ENCODE data around the gene FAM83G. TPM values are rescaled to one million over a fixed set of nuclear protein-coding genes. Genes with fewer than 3 reads are reported as not detected.
A peak's percentile ranks its signal among the peaks of the same experiment; 100 is the strongest.

The FAM83G gene
- total RNA-seq, 2 donors from 2014 or later = 24.4 to 24.8 TPM

GRCh38 chr17:18976201-18976600 lies 28.4 kb downstream of the FAM83G start:
- H3K27ac ChIP-seq = peak overlapping the region; percentile 44
- H3K36me3 ChIP-seq = no peaks in the 10 kb centered on the region
- TF ChIP-seq CTCF (IDR thresholded peaks at IDR 0.05) = no peak
- no peak for DNase-seq
- no peaks in the 10 kb centered on the region for H3K9me3 ChIP-seq
- H3K4me3 ChIP-seq = no peak overlapping the region
- peak overlapping the region in 1 of 2 donors; percentile 68 for H3K9ac ChIP-seq (ENCODE audit: low read depth in 2 of 2, low read length in 2 of 2)
- no peaks in the 10 kb centered on the region for H3K27me3 ChIP-seq
- intact Hi-C loops (cut with DNase I) = no loop called here
- H3K4me1 ChIP-seq = peaks cover 9% of the 10 kb centered on the region

GRCh38 chr17:18975597-18975996 lies 29.0 kb downstream of the FAM83G start:
- peak overlapping the region; percentile 44 for H3K27ac ChIP-seq

GRCh38 chr17:18974407-18975149 lies 30.0 kb downstream of the FAM83G start:
- H3K27me3 ChIP-seq = no peaks in the 10 kb centered on the region
- no peaks in the 10 kb centered on the region for H3K9me3 ChIP-seq
- TF ChIP-seq CTCF (IDR thresholded peaks at IDR 0.05) = no peak
- H3K4me1 ChIP-seq = peaks cover 3% of the 10 kb centered on the region
- H3K9ac ChIP-seq (ENCODE audit: low read depth in 2 of 2, low read length in 2 of 2) = peak overlapping the region; percentile 41 to 79
- H3K4me3 ChIP-seq = no peak overlapping the region
- DNase-seq = no peak
- intact Hi-C loops (cut with DNase I) = no loop called here
- peak overlapping the region; percentile 44 for H3K27ac ChIP-seq
- no peaks in the 10 kb centered on the region for H3K36me3 ChIP-seq

More at GRCh38 chr17:18975597-18975996, 29.0 kb downstream of the FAM83G start:
- TF ChIP-seq CTCF (IDR thresholded peaks at IDR 0.05) = no peak
- intact Hi-C loops (cut with DNase I) = no loop called here
- no peaks in the 10 kb centered on the region for H3K27me3 ChIP-seq
- peaks cover 4% of the 10 kb centered on the region for H3K4me1 ChIP-seq
- no peak overlapping the region for H3K4me3 ChIP-seq
- no peaks in the 10 kb centered on the region for H3K36me3 ChIP-seq
- H3K9me3 ChIP-seq = no peaks in the 10 kb centered on the region
- H3K9ac ChIP-seq (ENCODE audit: low read depth in 2 of 2, low read length in 2 of 2) = no peak overlapping the region
- DNase-seq = no peak

- no peak overlapping the region for H3K4me3 ChIP-seq
- no peak for TF ChIP-seq CTCF (IDR thresholded peaks at IDR 0.05)
- intact Hi-C loops (cut with DNase I) = no loop called here
- H3K27me3 ChIP-seq = no peaks in the 10 kb centered on the region
- DNase-seq = no peak
- H3K9me3 ChIP-seq = no peaks in the 10 kb centered on the region
- H3K4me1 ChIP-seq = peaks cover 15% of the 10 kb centered on the region
- no peaks in the 10 kb centered on the region for H3K36me3 ChIP-seq
- H3K9ac ChIP-seq (ENCODE audit: low read depth in 2 of 2, low read length in 2 of 2) = no peak overlapping the region
- no peak overlapping the region for H3K27ac ChIP-seq
Measured at GRCh38 chr17:18971801-18972200, 32.8 kb downstream of the FAM83G start.

GRCh38 chr17:18970582-18971480 lies 33.7 kb downstream of the FAM83G start:
- Histone ChIP-seq H3K36me3 (no peaks in the 10 kb centered on the region), H3K9me3 (no peaks in the 10 kb centered on the region), H3K9ac (ENCODE audit: low read depth in 2 of 2, low read length in 2 of 2) (peak overlapping the region in 1 of 2 donors; percentile 86), H3K27me3 (no peaks in the 10 kb centered on the region), H3K27ac (peak overlapping the region; percentile 72), H3K4me1 (peaks cover 15% of the 10 kb centered on the region), H3K4me3 (no peak overlapping the region)
- intact Hi-C loops (cut with DNase I) = no loop called here
- no peak for TF ChIP-seq CTCF (IDR thresholded peaks at IDR 0.05)
- DNase-seq = no peak
